Ramos (cell line): Measurements from ENCODE around the gene UBALD1.
"Not testable (repeated sequence)": the region's sequence is repeated elsewhere in the genome, so short reads cannot be mapped to it uniquely, and the experiment has no call there.

Experiments used
- in situ Hi-C: fragments of 300-500 bp; cut with MboI; formaldehyde crosslinking; loops from one replicate; pipeline ENCODE4 v1.14.3; 2022; ENCODE audit warnings: low sequenced_read_pairs; ENCODE audit not compliant: unreplicated experiment

The UBALD1 gene

DNA sequence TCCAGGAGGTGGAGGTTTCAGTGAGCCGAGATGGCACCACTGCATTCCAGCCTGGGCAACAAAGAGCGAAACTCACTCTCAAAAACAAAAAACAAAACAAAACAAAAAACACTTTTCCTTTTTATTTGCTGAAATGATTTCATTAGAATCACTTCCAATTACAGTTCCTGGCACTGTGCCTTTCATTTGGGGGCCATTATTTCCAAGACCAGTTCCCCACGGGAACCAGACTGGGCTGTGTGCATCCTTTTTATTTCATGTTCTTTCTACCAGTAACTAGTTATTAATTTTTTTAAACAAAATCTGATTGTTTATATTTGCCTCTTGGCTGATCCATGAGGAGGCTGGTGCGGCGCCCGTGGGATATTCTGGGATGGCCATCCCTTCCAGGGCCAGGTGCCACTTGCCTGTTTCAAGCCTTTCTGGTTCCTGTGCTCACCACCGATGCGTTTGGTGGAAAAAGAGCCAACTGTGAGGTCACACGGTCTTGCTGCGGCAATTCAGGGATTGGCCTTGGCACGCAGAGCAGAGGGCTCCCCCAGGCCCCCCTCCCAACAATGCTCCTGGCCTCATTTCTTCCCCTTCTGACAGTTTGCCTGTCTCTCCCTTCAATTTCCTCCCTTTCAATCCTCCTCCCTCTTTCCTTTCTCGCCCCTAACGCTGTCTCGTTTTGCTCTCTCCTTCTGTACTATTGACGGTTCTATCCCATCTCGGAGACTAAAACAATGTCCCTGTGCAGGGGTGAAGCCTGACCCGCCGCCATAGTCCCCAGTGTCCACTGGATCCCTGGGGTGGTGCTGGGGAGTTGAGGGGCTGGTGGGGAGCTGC lies 13.4 kb downstream of the UBALD1 start:
- in situ Hi-C loops: no loop called here

DNA sequence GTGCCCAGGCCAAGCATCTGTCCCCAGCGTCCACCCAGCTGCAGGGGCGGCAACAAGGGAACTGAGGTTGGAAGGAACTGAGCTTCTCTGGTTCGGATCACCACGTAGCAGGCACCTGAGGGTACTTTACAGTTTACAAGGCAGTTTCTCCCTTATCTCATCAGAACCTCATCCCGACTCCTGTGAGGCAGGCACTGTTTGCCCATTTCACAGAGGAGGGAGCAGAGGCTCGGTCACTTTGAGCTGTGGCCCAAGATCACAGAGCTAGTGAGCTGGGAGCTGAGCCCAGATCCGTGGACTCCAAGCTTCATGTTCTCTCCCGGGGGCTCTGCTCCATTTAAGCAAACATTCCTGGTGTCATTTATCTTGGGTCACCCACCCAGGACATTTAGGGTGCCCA lies 15.1 kb downstream of the UBALD1 start:
- in situ Hi-C loops: no loop called here

GRCh38 chr16:4599037-4599436 lies 15.7 kb downstream of the UBALD1 start:
- in situ Hi-C loops: no loop called here

GRCh38 chr16:4597174-4597573 lies 17.5 kb downstream of the UBALD1 start:
- in situ Hi-C loops: no loop called here

DNA sequence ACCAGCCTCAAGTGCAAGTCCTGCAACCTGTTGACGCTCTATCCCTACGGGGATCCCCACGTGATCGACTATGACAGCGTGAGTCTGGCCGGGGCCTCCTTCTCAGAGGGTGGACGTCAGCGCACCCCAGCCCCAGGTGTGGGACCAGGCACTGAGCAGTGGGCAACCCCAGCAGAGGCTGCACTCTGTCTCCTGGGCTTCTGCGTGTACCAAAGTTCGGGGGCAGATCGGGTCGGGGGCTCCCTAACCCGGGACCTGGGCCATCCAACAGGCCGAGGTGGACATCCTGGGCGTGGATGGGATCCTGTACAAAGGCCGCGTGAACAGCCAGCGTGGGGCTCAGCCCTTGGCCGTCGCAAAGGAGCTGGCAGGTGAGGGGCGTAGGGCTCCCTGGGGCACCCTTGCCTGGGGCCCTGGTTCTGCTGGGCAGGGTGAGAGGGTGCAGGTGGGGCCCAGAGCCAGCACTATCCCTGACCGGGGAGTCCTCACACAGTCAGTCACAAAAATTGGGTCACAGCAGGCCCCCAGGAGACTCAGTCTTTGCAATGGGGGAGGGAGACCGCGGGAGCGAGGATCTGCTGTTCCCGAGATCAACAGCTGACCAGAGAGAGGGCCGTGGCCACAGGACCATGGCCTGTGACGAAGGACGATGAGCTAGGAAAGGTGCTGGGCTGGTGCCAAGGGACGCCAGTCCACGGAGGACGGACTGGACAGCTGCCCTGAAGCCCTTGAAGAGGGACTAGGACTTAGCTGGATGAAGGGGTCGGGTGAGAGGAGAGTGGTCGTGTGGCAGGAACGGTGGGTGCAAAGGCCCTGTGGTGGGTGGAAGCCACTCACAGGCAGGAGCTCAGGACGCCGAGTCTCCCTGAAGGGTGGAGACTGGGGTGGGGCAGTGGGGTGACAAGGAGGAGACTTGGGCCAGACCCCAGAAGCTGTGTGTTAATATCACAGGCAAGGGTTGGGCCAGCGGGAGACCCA lies 20.0 kb downstream of the UBALD1 start:
- in situ Hi-C loops: no loop called here

GRCh38 chr16:4593086-4593485 lies 21.6 kb downstream of the UBALD1 start:
- in situ Hi-C loops: no loop called here

DNA sequence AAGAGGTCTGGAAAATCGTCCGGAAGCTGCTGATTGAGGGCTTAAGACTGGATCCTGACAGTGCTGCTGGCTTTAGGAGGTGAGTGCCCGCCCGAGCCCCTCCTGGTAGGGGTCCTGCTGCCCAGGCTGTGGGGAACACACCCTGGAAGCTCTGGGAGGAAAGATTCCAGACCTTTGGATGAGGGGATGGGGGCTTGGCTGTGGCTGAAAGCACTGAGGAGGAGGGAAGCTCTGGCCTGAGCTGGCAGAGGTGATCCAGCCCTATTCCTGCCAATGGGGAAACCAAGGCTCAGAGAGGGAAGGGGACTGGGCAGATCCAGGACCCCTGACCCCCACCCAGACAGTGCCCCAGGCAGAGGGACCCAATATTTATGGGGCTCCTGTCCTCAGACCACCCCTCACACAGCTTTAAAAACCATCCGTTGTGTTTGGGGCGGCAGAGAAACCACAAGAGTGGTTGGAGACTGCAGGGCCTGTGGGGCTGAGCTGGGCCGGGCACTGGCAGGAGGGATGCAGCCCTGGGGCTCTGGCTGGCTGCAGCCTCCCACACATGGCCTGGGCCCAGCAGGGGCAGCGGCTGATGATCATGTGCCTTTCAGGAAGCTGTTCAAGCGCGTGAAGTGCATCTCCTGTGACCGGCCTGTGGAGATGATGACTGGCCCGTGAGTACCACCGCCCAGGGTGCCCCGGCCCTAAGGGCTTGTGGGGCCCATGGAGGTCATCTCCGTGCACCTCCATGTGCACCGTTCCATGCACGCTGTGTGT lies 22.8 kb downstream of the UBALD1 start:
- in situ Hi-C loops: no loop called here

DNA sequence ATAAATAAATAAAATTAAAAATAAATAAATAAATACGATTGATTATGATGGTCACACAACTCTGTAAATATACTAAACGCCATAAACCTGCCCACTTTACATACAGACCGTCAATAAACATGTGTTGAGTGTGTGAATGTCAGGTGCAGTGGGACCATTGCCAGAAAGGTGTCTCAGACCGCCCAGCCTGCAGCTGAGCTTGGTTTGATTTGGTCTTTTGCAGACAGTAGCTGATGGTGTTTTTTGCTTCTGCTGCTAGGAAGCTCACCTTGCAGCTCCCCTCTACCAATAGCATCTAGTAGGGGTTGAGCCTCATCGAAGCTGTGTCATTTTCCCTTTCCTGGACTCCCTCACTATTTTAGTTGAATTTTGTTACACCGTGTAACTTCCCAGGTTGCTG lies 23.5 kb downstream of the UBALD1 start:
- in situ Hi-C loops: no loop called here

- in situ Hi-C loops: loop anchor here (10.0 kb wide), 1 partner anchor 74 kb away; no protein-coding TSS in a partner anchor
These were observed 25.7 kb downstream of the UBALD1 start for GRCh38 chr16:4588961-4589360.

- in situ Hi-C loops: loop anchor here (10.0 kb wide), 1 partner anchor 74 kb away; no protein-coding TSS in a partner anchor
These were observed 26.3 kb downstream of the UBALD1 start for GRCh38 chr16:4588386-4588785.

- in situ Hi-C loops: loop anchor here (10.0 kb wide), 1 partner anchor 71 kb away; no protein-coding TSS in a partner anchor
These were observed 28.4 kb downstream of the UBALD1 start for GRCh38 chr16:4586291-4586690.

GRCh38 chr16:4583906-4584305 lies 30.8 kb downstream of the UBALD1 start:
- in situ Hi-C loops: loop anchor here (10.0 kb wide), 1 partner anchor 69 kb away; no protein-coding TSS in a partner anchor

- in situ Hi-C loops: loop anchor here (10.0 kb wide), 1 partner anchor 65 kb away; no protein-coding TSS in a partner anchor
These were observed 34.4 kb downstream of the UBALD1 start for GRCh38 chr16:4580250-4580649.

- in situ Hi-C loops: no loop called here
These were observed 35.6 kb downstream of the UBALD1 start for GRCh38 chr16:4578961-4579530.

GRCh38 chr16:4576008-4576407 lies 38.7 kb downstream of the UBALD1 start:
- in situ Hi-C loops: no loop called here

- in situ Hi-C loops: no loop called here
These were observed 39.6 kb downstream of the UBALD1 start for GRCh38 chr16:4574919-4575705.

GRCh38 chr16:4573926-4574325 lies 40.8 kb downstream of the UBALD1 start:
- in situ Hi-C loops: not testable (repeated sequence)

DNA sequence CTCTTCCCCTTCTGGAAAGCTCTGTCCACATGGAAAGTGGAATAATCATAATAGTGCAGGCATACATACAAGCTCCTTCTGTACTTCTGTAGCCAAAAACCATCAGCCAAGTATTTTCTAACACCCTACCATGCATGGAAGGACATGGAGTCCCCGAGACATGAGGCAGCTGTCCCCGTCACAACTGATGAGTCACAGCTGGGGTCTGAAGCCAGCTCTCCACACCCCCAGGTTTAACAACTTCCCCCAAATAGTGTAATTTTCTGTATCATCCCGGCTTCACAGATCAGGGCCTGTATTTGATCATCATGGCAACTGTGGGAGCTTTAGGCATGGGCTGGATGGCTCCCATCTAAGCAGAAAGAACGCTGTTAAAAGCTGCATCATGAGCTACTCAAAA lies 42.0 kb downstream of the UBALD1 start:
- in situ Hi-C loops: no loop called here
